IMR-90 (cell line): ENCODE measurements around the gene MT1X. TPM values are rescaled to one million over a fixed set of nuclear protein-coding genes. Genes with fewer than 3 reads are reported as not detected.

Source experiments
- ATAC-seq: fragments of 200-7000 bp; cut with Tn5 transposase; 2 replicates; pipeline ENCODE4 v1.9.1; 2020; ENCODE audit warnings: low read depth, mild to moderate bottlenecking, moderate library complexity
- BruUV-seq: library from RNA; stranded (reverse); fragments of 400-500 nt; replicated peaks from 2 replicates; lab custom pipeline; 2021; lab: Mats Ljungman, UMichigan
- CTCF ChIA-PET: fragments of 300-600 bp; formaldehyde crosslinking; extraction: SDS; loops from one replicate; lab custom pipeline; 2021; ENCODE audit warnings: antibody characterized with exemption; lab: Yijun Ruan, JAX
- POLR2A ChIA-PET: fragments of 300-600 bp; sonication (Branson Sonifier 250); formaldehyde crosslinking; loops from one replicate; lab custom pipeline; 2022; ENCODE audit warnings: antibody characterized with exemption; ENCODE audit not compliant: unreplicated experiment; lab: Charles Lee
- DNase-seq: peaks from one replicate; pipeline ENCODE4 v3.0.0; 2013
- H2AFZ ChIP-seq: replicated peaks from 2 replicates; pipeline ENCODE3; 2013; ENCODE audit warnings: low read length, mild to moderate bottlenecking; ENCODE audit not compliant: poor library complexity
- H2AK5ac ChIP-seq: 2 replicates; pipeline ENCODE4 v1.6.1; 2013; ENCODE audit warnings: low read depth, low read length, inconsistent platforms
- H2AK9ac ChIP-seq: replicated peaks from 2 replicates; pipeline ENCODE3; 2013; ENCODE audit warnings: mild to moderate bottlenecking, low read depth, low read length, moderate library complexity; ENCODE audit not compliant: poor library complexity
- H2BK120ac ChIP-seq: 2 replicates; pipeline ENCODE4 v1.6.1; 2013; ENCODE audit warnings: low read depth, low read length, inconsistent platforms
- H2BK15ac ChIP-seq: 3 replicates; pipeline ENCODE4 v1.6.1; 2013; ENCODE audit warnings: low read depth, low read length, inconsistent platforms
- H2BK20ac ChIP-seq: 2 replicates; pipeline ENCODE4 v1.6.1; 2013; ENCODE audit warnings: low read depth, mild to moderate bottlenecking, inconsistent platforms, low read length, moderate library complexity
- H2BK5ac ChIP-seq: 2 replicates; pipeline ENCODE4 v1.6.1; 2013; ENCODE audit warnings: mild to moderate bottlenecking, low read depth, low read length, inconsistent platforms; ENCODE audit not compliant: poor library complexity, severe bottlenecking
- H3K14ac ChIP-seq: replicated peaks from 2 replicates; pipeline ENCODE4 v1.6.1; 2013; ENCODE audit warnings: low read depth, low read length, inconsistent platforms
- H3K18ac ChIP-seq: 2 replicates; pipeline ENCODE4 v1.6.1; 2013; ENCODE audit warnings: low read depth, low read length, control low read depth
- H3K23ac ChIP-seq: 2 replicates; pipeline ENCODE4 v1.6.1; 2013; ENCODE audit warnings: low read depth, low read length, inconsistent platforms
- H3K27ac ChIP-seq: 2 replicates; pipeline ENCODE4 v1.5.1; 2013; ENCODE audit warnings: mild to moderate bottlenecking, control low read depth, low read length; ENCODE audit not compliant: insufficient read depth
- H3K27me3 ChIP-seq: 2 replicates; pipeline ENCODE4 v1.6.1; 2013; ENCODE audit warnings: low read length; ENCODE audit not compliant: control insufficient read depth, insufficient read depth
- H3K36me3 ChIP-seq: 2 replicates; pipeline ENCODE4 v1.6.1; 2013; ENCODE audit warnings: low read length, mixed read lengths; ENCODE audit not compliant: control insufficient read depth, insufficient read depth
- H3K4ac ChIP-seq: 2 replicates; pipeline ENCODE4 v1.6.1; 2013; ENCODE audit warnings: low read depth, low read length, inconsistent platforms
- H3K4me1 ChIP-seq: 2 replicates; pipeline ENCODE4 v1.6.1; 2013; ENCODE audit warnings: low read length, mixed read lengths; ENCODE audit not compliant: control insufficient read depth, insufficient read depth
- H3K4me2 ChIP-seq: 2 replicates; pipeline ENCODE4 v1.6.1; 2013; ENCODE audit warnings: low read depth, mild to moderate bottlenecking, control low read depth, low read length, moderate library complexity
- H3K4me3 ChIP-seq: 2 replicates; pipeline ENCODE4 v1.5.1; 2013; ENCODE audit warnings: low read depth, mild to moderate bottlenecking, control low read depth, low read length, moderate library complexity; ENCODE audit not compliant: insufficient read depth
- H3K56ac ChIP-seq: 2 replicates; pipeline ENCODE4 v1.6.1; 2013; ENCODE audit warnings: low read length, inconsistent platforms; ENCODE audit not compliant: insufficient read depth; ENCODE audit errors: extremely low read depth
- H3K79me1 ChIP-seq, 2 experiments: 2 replicates each; pipeline ENCODE4 v1.6.1; 2013; ENCODE audit warnings: low read length in 2 of 2, inconsistent platforms in 1 of 2, low read depth in 1 of 2
- H3K9ac ChIP-seq: 2 replicates; pipeline ENCODE4 v1.6.1; 2013; ENCODE audit warnings: low read depth, low read length, control low read depth
- H3K9me1 ChIP-seq: 2 replicates; pipeline ENCODE4 v1.6.1; 2013; ENCODE audit warnings: low read length, inconsistent platforms; ENCODE audit not compliant: insufficient read depth
- H3K9me3 ChIP-seq: 2 replicates; pipeline ENCODE4 v1.6.1; 2013; ENCODE audit warnings: low read length; ENCODE audit not compliant: control insufficient read depth, insufficient read depth
- H4K20me1 ChIP-seq: 2 replicates; pipeline ENCODE4 v1.6.1; 2013; ENCODE audit warnings: low read length, inconsistent platforms; ENCODE audit not compliant: insufficient read depth
- H4K5ac ChIP-seq: 2 replicates; pipeline ENCODE4 v1.6.1; 2013; ENCODE audit warnings: mild to moderate bottlenecking, low read depth, low read length, control low read depth
- H4K8ac ChIP-seq, 2 experiments: 2 replicates each; pipeline ENCODE4 v1.6.1; 2013; ENCODE audit warnings: low read depth in 2 of 2, low read length in 2 of 2, control low read depth in 1 of 2, inconsistent platforms in 1 of 2
- H4K91ac ChIP-seq: 2 replicates; pipeline ENCODE4 v1.6.1; 2013; ENCODE audit warnings: low read depth, low read length, inconsistent platforms; ENCODE audit not compliant: insufficient read depth
- MAFK ChIP-seq: IDR thresholded peaks from 2 replicates; pipeline ENCODE4 v1.6.1; 2012; ENCODE audit warnings: low read depth, low read length, improper control_type of control experiment
- NFE2L2 ChIP-seq: fragments of 150-350 bp; IDR thresholded peaks from 2 replicates; pipeline ENCODE4 v1.6.1; 2016; ENCODE audit warnings: low read depth, mild to moderate bottlenecking, low read length
- RCOR1 ChIP-seq: IDR thresholded peaks from 2 replicates; pipeline ENCODE4 v1.6.1; 2012; ENCODE audit warnings: mild to moderate bottlenecking, low read length, improper control_type of control experiment; ENCODE audit not compliant: insufficient replicate concordance
- RFX5 ChIP-seq: IDR thresholded peaks from 2 replicates; pipeline ENCODE4 v1.8.0; 2012; ENCODE audit warnings: low read depth, mild to moderate bottlenecking, low read length, moderate library complexity
- WGBS, 2 experiments: methylation state at CpG; one replicate each; pipeline versions ENCODE4 v1.1.5 to v1.1.7; 2013; ENCODE audit warnings: missing lambda C conversion rate in 2 of 2; ENCODE audit not compliant: insufficient read length in 1 of 2; ENCODE audit errors: extremely low coverage in 2 of 2; 5-methylcytosine and 5-hydroxymethylcytosine counted together
- dilution Hi-C: fragments of 300-500 bp; cut with HindIII; formaldehyde crosslinking; loops from one replicate; pipeline ENCODE4 v1.14.3; 2018; ENCODE audit warnings: low sequenced_read_pairs; ENCODE audit not compliant: unreplicated experiment
- in situ Hi-C: fragments of 300-500 bp; cut with MboI; formaldehyde crosslinking; loops from 3 replicates; pipeline ENCODE4 v1.14.3; 2019; ENCODE audit warnings: low sequenced_read_pairs, inconsistent platforms, mixed read lengths
- intact Hi-C: fragments of 100-400 bp; cut with micrococcal nuclease; formaldehyde crosslinking; loops from 2 replicates; pipeline ENCODE4 v1.10.0; 2022
- polyA plus RNA-seq, 3 experiments: library from polyadenylated mRNA; depleted of rRNA; stranded (reverse); fragments of >200 nt; gene quantifications; 2 replicates each; pipeline ENCODE4 v1.2.3, GENCODE V29; 2012; ENCODE audit warnings: low replicate concordance in 1 of 3
- total RNA-seq: library from RNA; depleted of rRNA; stranded (reverse); fragments of >200 nt; gene quantifications from 2 replicates; pipeline ENCODE4 v1.2.3, GENCODE V29; 2012

MT1X gene
- total and polyA plus RNA-seq, 2 of the 4 experiments (the other 2 are of a cell fraction): 5.6 to 170 TPM

DNA sequence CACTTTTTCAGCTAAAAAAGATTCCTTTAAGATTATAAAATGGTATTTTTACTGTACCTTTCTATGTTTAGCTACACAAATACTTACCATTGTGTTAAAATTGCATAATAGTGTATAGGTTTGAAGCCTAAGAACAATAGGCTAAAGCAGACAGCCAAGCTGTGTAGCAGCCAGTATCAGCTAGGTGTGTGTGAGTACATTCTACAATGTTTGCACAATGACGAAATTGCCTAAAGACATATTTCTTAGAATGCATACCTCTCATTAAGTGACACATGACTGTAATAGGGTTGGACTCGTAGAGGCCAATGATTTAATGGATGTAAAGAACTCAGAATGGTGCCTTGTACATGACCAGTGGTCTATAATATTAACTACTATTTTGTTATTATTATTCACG is 32.5 kb upstream of the MT1X start:
- Histone ChIP-seq H2BK20ac (no peak overlapping the region), H3K27ac (no peak overlapping the region), H2BK5ac (no peak overlapping the region), H3K79me1 (no peaks in the 10 kb centered on the region), H2AFZ (no peak overlapping the region), H3K4me1 (no peaks in the 10 kb centered on the region), H3K9ac (no peak overlapping the region), H3K9me1 (0 out of 2 replicates have a peak, but pooled peaks cover 3% of the 10 kb centered on the region), H2AK5ac (no peak overlapping the region), H4K5ac (no peak overlapping the region), H3K9me3 (0 out of 2 replicates have a peak, but pooled peaks cover 2% of the 10 kb centered on the region), H4K8ac (no peak overlapping the region), H3K27me3 (peaks cover 82% of the 10 kb centered on the region), H4K91ac (no peak overlapping the region), H2BK15ac (no peak overlapping the region), H4K20me1 (no peaks in the 10 kb centered on the region; the same call in 1 of the 2 replicates), H3K4me2 (no peak overlapping the region), H3K18ac (no peak overlapping the region), H3K56ac (no peak overlapping the region), H3K36me3 (no peaks in the 10 kb centered on the region), H3K4ac (no peak overlapping the region), H3K23ac (no peak overlapping the region), H3K4me3 (no peak overlapping the region), H2AK9ac (no peak overlapping the region), H2BK120ac (no peak overlapping the region), H3K14ac (no peak overlapping the region)
- ChIA-PET POLR2A (no interaction called here), CTCF (no interaction called here)
- no peak for ATAC-seq
- TF ChIP-seq NFE2L2 (no peak), RCOR1 (no peak), MAFK (no peak), RFX5 (no peak)
- intact Hi-C loops (no loop called here), dilution Hi-C loops (no loop called here), in situ Hi-C loops (no loop called here)
- WGBS, 2 experiments: no CpG with 5 or more reads among the region's 3 CpGs
- no peak for DNase-seq
- BruUV-seq: no TSS peak
